WERI-Rb-1 (cell line): ENCODE data around the gene GALNT11.
"Not testable (repeated sequence)": the region's sequence is repeated elsewhere in the genome, so short reads cannot be mapped to it uniquely, and the experiment has no call there.

Experiments
- DNase-seq: peaks from one replicate; pipeline ENCODE4 v3.0.0-alpha.2; 2020
- H3K27ac ChIP-seq: fragments of 250-450 bp; sonication (Bioruptor Pico); 2 replicates; pipeline ENCODE4 v1.5.1; 2020; ENCODE audit warnings: mild to moderate bottlenecking, moderate library complexity
- H3K27me3 ChIP-seq: fragments of 250-450 bp; sonication (Bioruptor Pico); 2 replicates; pipeline ENCODE4 v1.5.1; 2021; ENCODE audit warnings: mild to moderate bottlenecking, low read depth, moderate library complexity; ENCODE audit not compliant: insufficient read depth, severe bottlenecking
- H3K36me3 ChIP-seq: fragments of 250-450 bp; sonication (Bioruptor Pico); 2 replicates; pipeline ENCODE4 v1.5.1; 2020; ENCODE audit warnings: mild to moderate bottlenecking, moderate library complexity
- H3K4me3 ChIP-seq: 2 replicates; pipeline ENCODE4 v1.5.1; 2011; ENCODE audit warnings: low read depth, mild to moderate bottlenecking, control low read depth, low read length
- H3K9me3 ChIP-seq: fragments of 250-450 bp; sonication (Bioruptor Pico); 2 replicates; pipeline ENCODE4 v1.5.1; 2021; ENCODE audit warnings: mild to moderate bottlenecking, moderate library complexity; ENCODE audit not compliant: severe bottlenecking
- TF ChIP-seq, protein P1 (sequence below): IDR thresholded peaks from 2 replicates; pipeline ENCODE4 v1.5.1; 2011; ENCODE audit warnings: low read depth, mild to moderate bottlenecking, control low read depth, inconsistent platforms, low read length

GALNT11 gene

DNA sequence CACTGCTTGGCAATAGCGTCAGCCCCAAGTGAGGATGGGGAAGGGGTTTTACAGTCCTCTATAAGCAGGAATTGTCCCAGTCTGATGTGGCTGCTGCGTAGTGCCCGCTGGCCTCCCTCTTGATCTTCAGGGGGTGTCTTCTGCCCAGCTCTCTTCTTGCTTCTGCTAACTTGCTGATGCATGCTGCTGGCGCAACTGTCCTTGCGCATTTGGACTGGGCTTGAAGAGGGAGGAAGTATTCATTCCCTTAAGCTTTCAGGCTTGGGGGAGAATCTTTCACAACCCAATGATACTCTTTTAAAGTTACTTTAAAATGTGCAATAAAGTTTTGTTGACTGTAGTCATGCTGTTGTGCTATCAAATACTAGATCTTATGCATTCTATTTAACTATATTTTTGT is 10.3 kb downstream of the GALNT11 start:
- no peak for DNase-seq
- H3K36me3 ChIP-seq = no peaks in the 10 kb centered on the region; the same call in 1 of the 2 replicates
- H3K27me3 ChIP-seq = no peaks in the 10 kb centered on the region
- TF ChIP-seq, protein P1, sequence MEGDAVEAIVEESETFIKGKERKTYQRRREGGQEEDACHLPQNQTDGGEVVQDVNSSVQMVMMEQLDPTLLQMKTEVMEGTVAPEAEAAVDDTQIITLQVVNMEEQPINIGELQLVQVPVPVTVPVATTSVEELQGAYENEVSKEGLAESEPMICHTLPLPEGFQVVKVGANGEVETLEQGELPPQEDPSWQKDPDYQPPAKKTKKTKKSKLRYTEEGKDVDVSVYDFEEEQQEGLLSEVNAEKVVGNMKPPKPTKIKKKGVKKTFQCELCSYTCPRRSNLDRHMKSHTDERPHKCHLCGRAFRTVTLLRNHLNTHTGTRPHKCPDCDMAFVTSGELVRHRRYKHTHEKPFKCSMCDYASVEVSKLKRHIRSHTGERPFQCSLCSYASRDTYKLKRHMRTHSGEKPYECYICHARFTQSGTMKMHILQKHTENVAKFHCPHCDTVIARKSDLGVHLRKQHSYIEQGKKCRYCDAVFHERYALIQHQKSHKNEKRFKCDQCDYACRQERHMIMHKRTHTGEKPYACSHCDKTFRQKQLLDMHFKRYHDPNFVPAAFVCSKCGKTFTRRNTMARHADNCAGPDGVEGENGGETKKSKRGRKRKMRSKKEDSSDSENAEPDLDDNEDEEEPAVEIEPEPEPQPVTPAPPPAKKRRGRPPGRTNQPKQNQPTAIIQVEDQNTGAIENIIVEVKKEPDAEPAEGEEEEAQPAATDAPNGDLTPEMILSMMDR = no peak
- no peak overlapping the region for H3K27ac ChIP-seq
- H3K4me3 ChIP-seq = no peak overlapping the region
- peaks cover 5% of the 10 kb centered on the region for H3K9me3 ChIP-seq

DNA sequence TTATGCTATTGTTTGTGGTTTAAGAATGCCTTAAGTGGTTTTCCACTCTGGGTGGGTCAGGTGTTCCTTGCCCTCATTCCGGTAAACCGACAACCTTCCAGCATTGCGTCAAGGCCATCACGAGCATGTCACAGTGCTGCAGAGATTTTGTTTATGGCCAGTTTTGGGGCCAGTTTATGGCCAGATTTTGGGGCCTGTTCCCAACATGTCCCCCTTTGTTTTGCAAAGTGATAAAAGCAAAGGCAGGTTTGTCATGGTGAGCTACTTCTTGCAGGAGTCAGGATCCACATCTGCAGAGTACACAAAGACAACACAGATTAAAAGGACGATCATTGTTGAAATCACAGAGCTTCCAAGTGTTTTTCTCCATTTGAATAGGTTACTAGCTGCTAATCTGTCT is 12.9 kb downstream of the GALNT11 start:
- H3K27me3 ChIP-seq, H3K4me3 ChIP-seq, H3K9me3 ChIP-seq, DNase-seq, H3K27ac ChIP-seq, H3K36me3 ChIP-seq: not testable (repeated sequence)

DNA sequence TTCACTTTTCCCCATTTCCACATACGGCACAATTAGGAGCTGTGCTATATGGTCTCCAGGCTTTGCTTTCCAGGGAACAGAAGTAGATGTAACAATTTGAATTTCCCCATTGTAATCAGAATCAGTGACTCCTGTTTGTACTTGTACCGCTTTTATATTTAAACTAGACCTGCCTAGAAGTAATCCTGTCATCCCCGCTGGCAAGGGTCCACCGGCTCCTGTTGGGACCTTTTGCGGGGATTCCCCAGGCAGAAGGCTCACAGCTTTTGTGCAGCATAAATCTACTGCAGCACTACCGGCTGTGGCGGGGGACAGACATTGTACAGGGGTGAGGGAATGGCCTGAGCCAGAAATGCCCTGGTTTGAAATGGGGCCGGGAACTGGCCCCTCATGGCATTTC is 17.6 kb downstream of the GALNT11 start:
- not testable (repeated sequence) for H3K27me3 ChIP-seq, H3K9me3 ChIP-seq, DNase-seq, H3K36me3 ChIP-seq, H3K27ac ChIP-seq, H3K4me3 ChIP-seq

DNA sequence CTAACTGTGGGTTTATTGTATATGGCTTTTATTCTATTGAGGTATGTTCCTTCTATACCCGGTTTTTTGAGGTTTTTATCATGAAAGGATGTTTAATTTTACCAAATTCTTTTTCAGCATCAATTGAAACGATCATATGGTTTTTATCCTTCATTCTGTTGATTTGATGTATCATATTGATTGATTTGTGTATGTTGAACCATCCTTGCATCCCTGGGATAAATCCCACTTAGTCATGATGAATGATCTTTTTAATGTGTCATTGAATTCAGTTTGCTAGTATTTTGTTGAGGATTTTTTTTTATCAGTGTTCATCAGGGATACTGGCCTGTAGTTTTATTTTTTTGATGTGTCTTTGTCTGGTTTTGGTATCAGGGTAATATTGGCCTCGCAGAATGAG is 19.4 kb downstream of the GALNT11 start:
- H3K4me3 ChIP-seq, H3K9me3 ChIP-seq, H3K27ac ChIP-seq: not testable (repeated sequence)

DNA sequence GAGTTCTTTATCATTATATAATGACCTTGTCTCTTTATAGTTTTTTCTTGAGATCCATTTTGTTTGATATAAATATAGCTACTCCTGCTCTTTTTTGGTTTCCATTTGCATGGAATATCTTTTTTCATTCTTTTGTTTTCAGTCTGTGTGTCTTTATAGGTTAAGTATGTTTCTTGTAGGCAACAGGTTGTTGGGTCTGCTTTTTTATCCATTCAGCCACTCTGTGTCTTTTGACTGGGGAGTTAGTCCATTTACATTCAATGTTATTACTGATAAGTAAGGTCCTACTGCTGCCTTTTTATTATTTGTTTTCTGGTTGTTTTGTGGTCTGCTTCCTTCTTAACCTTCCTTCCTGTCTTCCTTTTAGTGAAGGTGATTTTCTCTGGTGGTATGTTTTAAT is 21.1 kb downstream of the GALNT11 start:
- no peak overlapping the region for H3K4me3 ChIP-seq
- H3K9me3 ChIP-seq = peaks cover 5% of the 10 kb centered on the region
- TF ChIP-seq, protein P1 = no peak
- H3K27me3 ChIP-seq = no peaks in the 10 kb centered on the region
- no peaks in the 10 kb centered on the region for H3K36me3 ChIP-seq
- DNase-seq = no peak
- H3K27ac ChIP-seq = no peak overlapping the region

More for the DNA sequence above, 19.4 kb downstream of the GALNT11 start:
- not testable (repeated sequence) for H3K27me3 ChIP-seq, H3K36me3 ChIP-seq, DNase-seq

DNA sequence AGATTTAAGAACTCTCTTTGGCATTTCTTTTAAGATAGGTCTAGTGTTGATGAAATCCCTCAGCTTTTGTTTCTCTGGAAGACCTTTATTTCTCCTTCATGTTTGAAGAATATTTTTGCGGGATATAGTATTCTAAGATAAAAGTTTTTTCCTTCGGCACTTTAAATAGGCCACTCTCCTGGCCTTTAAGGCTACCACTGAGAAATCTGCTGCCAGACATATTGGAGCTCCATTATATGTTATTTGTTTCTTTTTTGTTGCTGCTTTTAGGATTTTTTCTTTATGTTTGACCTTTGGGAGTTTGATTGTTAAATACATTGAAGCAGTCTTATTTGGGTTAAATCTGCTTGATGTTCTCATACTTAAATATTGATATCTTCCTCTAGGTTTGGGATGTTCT is 22.6 kb downstream of the GALNT11 start:
- Histone ChIP-seq H3K27me3 (no peaks in the 10 kb centered on the region), H3K4me3 (no peak overlapping the region), H3K9me3 (peaks cover 5% of the 10 kb centered on the region), H3K27ac (no peak overlapping the region), H3K36me3 (no peaks in the 10 kb centered on the region)
- no peak for DNase-seq
- TF ChIP-seq, protein P1 = no peak

DNA sequence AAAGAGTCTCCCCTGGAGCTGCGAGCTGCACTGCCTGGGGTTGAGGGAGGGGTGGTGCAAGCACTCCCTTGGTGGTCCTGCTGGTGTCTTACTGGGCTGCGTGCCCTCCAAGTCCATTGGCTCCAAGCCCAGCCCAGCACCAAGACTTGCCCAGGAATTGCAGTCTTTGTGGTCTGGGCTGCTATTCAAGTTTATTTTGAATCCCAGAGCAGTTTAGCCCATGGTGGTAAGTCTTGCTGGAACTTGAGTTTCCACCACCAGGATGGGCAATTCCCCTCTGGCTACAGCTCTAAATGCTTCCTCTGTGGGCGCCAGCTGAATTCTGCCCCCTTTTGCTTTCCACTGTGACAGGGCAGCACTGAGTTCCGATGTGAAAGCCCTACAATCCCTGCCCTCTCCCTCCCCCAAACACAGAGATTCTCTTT is 25.1 kb downstream of the GALNT11 start:
- Histone ChIP-seq H3K27me3 (no peaks in the 10 kb centered on the region), H3K27ac (no peak overlapping the region), H3K9me3 (peaks cover 3% of the 10 kb centered on the region), H3K36me3 (no peaks in the 10 kb centered on the region), H3K4me3 (no peak overlapping the region)
- DNase-seq = no peak
- TF ChIP-seq, protein P1 = no peak

DNA sequence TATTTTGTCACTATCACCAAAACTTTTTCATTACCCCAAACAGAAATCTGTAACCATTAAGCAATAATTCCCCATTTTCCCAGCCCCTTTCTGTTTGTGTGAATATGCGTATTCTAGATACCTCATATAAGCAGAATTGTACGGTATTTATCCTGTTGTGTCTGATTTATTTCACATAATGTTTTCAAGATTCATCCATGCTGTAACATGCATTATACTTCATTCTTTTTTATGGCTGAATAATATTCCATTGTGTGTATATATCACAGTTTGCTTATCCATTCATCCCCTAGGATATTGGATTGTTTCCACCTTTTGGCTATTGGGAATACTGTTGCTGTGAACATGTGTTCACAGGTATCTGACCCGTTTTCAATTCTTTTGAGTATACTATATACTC is 26.5 kb downstream of the GALNT11 start:
- TF ChIP-seq, protein P1 = no peak
- Histone ChIP-seq H3K27ac (no peak overlapping the region), H3K9me3 (no peaks in the 10 kb centered on the region)

More for the DNA sequence above, 26.5 kb downstream of the GALNT11 start:
- Histone ChIP-seq H3K4me3 (no peak overlapping the region), H3K27me3 (no peaks in the 10 kb centered on the region), H3K36me3 (no peaks in the 10 kb centered on the region)
- no peak for DNase-seq
